HG03469 (cell line): ENCODE measurements around the gene ARHGEF19.
"Not testable (repeated sequence)": the region's sequence is repeated elsewhere in the genome, so short reads cannot be mapped to it uniquely, and the experiment has no call there.

Experiments used
- ATAC-seq: cut with Tn5 transposase; IDR thresholded peaks from one replicate; pipeline ENCODE4 v1.9.1; 2021; ENCODE audit warnings: mild to moderate bottlenecking, moderate library complexity, moderate number of reproducible peaks; ENCODE audit not compliant: unreplicated experiment

Gene ARHGEF19

DNA sequence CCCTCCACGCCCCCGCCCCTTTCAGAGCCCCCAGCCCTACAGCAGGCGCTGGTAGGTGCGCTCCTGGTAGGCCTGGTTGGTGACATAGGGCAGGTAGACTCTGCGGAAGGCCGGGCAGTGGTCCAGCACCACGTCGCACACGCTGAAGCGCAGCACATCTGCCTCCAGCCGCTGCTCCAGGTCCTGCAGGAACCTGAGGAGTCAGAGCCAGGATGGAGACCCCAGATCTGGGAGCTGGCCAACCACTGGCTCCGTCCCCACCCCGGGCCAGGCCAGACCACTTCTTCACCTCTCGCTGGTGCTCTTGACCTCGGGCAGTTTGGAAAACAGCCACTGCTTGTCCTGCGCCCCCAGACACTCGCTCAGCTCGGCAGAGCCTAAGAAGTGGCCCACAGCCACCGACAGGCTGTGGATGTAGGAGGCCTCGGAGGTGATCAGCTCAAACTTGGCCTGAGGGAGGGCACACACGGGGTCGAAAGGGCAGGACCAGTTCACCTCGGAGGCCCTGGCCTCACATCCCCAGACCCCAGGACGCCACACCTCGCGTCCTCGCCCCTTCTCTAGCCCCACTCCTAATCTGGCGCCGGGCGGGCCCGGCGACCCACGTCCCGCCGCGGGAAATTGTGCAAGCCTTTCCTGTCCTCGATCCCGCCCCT, 6.4 kb downstream of the ARHGEF19 start:
- ATAC-seq: no peak

DNA sequence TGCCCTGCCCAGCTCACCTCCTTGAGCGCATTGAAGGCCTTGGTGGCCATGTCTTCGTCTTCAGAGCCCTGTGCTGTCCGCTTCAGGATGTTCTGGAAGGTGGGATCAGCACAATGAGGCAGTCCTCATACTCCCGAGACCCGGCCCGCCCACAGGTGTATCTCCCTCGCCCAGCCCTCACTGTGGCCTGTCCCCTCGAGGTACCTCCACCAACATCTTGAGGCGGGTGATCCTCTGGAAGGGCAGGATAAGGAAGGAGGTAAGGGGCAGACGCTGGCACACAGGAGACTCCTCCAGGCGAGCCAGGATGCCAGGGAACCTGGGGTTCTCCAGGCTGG, 7.1 kb downstream of the ARHGEF19 start:
- ATAC-seq: no peak

DNA sequence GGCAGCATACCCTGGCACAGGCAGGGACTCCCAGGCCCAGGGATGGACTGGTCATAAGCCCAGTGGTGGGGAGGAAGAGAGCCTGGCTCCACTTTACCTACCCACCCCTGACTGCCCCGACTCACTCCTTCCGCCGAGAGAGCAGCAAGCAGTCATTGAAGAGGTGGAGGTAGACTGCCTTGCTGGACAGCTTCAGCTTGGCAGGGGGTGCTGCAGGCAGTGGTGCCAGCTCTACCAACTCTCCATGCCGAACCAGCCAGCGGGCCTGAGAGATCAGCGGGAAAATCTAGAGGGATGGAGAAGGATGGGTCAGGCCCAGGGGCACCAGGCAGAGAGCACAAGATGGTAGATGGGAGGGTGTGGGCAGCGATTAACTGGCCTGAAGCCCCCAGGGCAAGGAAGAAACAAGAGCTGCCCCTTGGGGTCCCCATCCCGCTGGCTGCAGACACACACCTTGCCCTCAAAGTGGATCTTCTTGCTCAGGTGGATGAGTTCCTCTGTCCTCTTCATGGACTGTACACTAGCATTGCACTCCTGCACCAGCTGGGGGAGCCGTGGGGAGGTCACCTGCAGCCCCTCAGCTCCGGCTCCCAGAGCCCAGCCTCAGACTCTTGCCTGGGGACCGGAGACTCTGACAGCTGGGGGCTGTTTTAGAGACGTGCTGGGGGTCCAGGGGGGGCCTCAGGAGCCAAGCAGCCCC, 7.7 kb downstream of the ARHGEF19 start:
- ATAC-seq: no peak

DNA sequence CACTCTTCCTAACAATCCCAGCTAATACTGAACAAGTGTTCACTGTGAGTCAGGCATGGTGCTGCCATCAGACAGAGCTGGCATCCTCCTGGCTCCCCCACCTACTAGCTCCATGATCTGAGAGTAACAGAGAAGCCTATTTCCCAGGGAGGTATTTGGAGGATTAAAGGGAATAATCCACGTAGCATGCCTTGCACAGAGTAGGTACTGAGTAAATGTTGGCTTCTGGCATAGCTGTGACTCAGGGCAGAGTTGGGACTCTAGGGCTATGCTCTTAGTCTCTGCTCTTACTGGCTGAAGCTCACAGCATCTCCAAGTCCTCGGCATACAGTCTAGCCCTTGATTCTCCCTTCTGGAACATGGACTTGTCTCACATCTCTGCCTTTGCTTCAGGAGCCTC, 8.2 kb downstream of the ARHGEF19 start:
- no peak for ATAC-seq

DNA sequence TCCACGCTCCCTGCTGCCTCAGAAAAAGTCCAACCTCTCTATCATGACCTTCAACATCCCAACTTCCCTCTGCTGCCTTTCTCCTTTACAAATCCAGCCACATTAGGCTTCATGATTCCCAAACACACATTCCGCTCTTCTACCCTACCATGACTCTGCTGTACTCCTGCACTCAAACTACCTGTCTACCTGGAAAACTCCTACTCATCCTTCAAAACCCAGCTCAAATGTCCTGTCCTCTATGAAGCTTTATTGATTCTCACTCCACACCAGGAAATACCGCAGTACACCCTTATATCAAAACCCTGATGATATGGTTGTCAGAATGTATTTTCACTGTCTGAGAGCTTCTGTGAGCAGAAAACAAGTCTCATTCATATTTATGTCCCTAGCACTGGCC, 8.9 kb downstream of the ARHGEF19 start:
- ATAC-seq: no peak

DNA sequence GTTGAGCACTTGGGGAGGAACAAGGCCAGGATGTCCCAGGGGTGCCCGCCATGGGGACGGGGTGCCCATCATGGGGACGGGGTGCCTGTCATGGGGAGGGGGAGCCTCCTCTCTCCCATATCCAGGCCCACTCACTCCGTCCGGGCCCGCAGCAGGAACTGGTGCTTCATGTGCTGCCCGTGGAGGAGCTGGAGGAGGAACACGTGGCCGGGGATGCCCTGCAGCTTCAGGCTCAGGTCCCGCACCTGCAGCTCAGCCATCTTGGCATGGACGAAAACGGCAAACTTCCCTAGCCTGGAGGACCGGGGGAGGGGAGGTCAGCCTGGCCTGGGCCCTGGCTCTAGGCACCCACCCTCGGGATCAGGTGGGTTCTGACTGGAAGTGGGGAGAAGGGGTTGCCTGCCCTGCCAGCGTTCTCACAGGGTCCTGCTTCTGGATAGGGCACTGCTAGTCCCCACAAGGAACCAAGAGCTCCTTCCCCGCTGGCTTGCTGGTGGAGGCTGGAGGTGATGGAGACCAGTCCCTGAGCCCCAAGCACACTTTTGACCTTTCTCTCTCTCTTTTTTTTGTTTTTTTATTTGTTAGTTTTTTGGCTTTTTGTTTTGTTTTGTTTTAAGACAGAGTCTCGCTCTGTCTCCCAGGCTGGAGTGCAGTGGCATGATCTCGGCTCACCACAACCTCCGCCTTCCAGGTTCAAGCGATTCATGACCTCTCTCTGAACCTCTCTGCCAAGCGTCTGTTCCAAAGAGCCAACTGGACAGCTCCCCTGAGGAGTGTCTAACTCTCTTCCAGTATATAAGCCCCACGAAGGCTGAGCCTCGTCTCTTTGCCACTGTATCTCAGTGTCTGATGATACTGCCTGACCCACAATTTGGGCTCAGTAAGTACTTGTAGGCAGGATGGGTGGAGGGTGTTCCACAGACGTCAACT, 9.9 kb downstream of the ARHGEF19 start:
- ATAC-seq: no peak

DNA sequence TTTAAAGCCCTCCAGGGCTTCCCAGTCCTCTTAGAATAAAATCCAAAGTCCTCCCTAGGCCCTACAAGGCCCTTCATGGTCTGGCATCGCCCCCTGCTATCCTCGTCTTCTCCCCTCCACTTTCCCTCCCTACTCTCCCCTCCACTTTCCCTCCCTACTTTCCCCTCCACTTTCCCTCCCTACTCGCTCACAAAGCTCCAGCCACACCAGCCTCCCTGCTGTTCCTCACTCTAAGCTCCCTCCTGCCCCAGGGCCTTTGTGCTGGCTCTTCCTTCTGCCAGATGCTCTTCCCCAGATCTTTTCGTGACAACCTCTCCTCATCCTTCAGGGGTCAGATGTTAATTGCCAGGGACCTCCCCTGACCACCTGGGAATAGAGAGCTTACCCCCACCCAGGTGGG, 12.8 kb downstream of the ARHGEF19 start:
- ATAC-seq: no peak

DNA sequence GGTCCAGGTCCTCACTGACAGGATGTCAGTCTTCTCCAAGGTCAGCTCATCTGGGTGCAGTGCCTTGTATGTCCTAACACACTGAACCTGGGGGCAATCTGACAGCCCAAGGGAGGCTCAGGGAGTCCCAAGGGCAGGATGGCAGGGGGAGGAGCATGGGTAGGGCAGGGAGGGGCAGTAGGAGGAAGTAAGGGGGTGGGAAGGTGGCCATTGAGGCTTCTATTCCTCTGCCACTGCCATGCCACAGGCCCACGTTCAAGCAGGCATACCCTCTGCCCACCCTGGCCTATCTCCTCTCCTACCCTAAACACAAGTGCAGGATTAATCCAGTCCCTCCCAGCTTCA, 13.3 kb downstream of the ARHGEF19 start:
- no peak for ATAC-seq

DNA sequence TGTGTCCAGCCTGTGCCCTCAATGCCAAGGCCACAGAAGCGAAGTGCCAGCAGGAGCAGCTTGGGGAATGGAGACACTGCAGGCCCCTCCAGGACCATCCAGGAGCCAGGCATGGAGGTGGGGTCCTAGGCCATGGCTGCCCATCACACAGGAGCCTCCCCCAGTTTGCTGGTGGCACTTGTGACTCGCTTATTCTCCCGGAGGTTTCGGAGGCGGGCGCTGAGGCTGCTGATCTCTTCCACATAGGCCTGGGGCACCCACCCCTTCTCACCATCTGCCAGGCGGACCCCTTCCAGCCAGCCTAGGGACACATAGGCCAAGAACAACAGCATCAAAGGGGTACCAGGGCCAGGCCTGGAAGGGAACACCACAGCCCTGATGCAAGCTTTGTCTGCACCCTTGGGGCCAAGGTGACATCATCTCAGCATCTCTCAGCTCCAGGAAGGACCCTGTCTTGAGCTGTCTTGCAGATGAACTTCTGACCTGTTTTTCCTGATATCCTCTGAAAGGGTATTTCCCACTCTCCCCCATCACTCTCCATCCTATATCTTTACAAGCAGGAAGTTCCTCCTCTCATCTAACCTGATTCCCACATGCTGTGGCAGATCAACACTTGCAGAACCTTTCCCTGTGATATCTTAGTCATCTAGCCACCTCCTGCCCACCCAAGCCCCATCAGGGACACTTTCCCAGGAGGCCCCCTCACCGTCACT, 13.9 kb downstream of the ARHGEF19 start:
- ATAC-seq: no peak

DNA sequence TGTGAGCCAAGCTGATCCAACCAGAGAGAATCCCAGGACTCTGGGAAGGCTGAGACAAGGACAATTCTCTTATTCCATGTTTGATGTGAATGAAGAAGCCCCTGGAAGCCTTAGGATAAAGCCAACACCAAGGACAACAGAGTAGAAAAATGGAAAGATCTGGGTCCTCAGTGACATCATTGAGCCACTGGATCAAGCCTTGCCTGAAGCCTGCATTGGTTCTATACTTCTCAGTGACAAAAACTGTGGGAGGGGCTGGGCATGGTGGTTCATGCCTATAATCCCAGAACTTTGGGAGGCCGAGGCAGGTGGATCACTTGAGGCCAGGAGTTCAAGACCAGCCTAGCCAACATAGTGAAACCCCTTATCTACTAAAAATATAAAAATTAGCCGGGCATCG, 15.6 kb downstream of the ARHGEF19 start:
- no peak for ATAC-seq

DNA sequence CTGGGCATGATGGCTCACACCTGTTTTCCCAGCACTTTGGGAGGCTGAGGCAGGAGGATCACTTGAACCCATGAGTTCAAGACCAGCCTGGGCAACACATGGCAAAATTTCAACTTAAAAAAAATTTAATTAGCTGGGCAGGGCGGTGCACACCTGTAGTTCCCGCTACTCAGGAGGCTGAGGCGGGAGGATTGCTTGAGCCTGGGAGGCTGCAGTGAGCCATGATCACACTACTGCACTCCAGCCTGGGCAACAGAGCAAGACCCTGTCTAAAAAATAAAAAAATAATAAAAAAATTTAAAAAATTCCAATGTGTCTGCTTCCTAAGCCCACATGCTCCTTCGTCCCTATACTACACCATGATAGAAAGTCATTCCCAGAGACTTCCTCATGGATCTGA, 16.3 kb downstream of the ARHGEF19 start:
- not testable (repeated sequence) for ATAC-seq

DNA sequence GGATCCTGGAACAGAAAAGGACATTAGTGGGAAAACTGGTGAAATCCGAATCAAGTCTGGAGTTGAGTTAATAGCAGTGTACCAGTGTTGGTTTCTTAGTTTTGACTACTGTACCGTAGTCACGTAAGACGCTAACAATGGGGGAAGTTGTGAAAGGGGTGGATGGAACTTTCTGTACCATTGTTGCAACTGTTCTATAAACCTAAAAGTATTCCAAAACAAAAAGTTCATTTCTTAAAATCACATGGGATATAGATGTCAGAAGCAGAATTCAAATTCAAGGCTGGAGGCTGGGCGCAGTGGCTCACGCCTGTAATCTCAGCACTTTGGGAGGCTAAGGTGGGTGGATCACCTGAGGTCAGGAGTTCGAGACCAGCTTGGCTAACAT, 16.9 kb downstream of the ARHGEF19 start:
- no peak for ATAC-seq

DNA sequence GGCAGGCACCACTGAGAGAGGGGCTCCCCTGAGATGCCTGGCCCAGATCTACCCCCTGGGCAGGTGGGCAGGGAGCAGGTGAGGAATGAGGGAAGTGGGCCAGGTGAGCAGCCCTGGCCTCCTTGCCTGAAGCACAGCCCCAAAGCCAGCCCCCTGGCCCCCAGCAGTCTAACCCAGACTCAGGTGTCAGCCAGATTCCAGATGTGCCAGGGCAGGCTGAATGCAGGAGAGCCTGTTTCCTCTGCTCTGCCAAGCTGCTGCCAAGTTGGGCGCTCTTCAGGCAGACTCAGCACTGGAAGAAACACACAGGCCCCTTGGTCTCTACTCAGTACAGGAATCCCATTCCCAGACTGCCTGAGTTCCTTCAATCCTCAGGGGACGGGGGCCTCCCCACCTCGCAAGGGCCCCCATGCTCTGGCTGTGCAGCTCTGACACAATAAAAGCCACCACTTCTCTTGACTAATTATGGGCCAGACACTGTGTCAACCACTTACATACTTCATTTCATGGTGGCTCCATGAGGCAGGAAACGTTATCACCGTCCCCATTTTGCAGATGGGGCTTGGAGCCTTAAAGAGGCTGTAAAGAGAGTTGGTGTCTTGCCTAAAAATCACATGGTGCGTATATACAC, 20.4 kb downstream of the ARHGEF19 start:
- no peak for ATAC-seq

DNA sequence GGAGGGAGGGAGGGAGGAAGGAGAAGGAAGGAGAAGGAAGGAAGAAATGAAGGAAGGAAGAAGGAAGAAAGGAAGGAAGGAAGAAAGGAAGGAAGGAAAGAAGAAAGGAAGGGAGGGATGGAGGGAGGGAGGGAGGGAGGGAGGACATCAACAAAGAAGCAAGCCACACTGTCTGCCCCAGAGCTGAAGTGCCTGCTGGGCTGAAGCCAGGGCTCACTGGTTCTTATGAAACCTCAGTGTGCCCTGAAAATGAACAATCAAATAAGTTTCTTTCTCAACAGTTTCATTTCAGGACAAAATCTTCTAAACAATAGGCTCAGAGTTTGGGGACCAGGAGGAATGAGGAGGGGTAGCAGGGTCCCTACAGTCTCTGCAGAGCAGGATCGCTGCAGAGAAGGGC, 21.1 kb downstream of the ARHGEF19 start:
- ATAC-seq: no peak

DNA sequence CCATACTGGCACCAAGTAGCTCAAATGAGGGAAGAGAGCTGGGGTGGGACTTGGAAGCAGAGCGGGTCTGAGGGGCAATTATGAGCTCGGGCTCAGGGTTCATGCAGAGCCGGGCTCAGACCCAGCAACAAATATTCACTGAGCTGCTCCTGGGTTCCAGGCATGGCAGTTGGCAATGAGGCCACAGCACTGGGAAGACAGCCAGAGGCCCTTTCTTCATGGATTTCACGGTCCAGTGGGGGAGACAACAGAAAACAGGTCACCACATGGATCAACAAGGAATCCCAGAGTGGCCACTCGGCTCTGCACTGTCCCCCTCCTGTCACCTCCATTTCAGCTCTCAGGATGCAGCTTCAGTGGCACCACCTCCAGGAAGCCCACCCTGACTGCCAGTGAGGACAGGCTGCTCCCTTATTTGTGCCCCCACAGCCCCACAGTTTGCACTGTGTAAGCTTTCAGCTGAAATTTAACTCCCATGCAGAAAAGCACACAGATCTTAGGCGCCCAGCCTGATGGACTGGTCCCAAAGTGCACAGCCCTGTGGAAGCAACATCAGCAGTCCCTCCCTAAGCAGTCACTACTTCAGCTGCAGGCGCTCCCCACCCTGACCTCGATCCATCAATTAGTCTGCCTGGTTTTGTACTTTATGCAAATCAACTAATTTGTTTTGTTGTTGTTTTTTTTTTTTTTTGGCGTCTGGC, 22.4 kb downstream of the ARHGEF19 start:
- no peak for ATAC-seq

DNA sequence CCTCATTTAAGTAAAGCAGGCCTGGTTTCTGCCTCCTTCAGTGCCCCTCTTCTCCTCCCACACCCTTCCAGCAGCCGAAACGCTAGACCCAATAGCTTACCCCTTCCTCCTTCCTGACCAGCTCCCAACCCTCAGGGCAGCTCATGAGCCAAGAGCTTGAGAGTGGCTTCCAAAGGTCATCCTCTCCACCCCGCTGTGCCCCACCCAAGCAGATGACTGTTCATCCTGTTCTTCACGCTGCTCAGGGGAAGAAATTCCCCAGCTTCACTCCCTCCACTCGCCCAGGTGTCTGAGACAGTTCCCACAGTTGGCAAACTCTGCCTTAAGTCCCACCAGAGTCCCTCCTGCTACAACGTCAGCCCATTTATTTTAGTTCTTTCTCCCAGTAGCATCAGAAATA, 23.4 kb downstream of the ARHGEF19 start:
- ATAC-seq: no peak

DNA sequence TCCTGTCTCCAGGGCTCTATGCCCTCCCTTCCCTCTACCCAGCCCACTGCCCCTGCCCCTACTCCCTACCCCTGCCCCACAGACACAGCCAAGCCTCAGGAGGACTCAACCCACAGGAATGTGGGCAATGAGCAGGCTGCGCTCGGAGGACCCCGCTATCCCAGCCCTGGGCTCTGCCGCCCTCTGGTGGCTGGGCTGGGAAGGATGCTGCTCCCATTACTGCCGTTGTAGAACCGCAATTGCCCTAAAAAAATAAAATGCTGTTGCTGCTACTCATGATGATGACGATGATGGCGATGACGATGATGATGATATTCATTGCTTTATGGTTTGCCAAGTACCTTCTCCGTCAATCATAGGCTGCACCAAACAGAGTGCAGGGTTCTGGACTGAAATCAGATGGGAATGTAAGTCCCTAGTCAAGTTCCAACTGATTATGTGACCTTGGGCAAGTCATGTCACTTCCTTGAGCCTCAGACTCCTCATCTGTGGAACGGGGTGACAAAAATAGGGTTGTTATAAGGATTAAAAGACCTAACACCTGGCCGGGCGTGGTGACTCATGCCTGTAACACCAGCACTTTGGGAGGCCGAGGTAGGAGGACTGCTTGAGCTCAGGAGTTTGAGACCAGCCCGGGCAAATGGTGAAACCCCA, 24.6 kb downstream of the ARHGEF19 start:
- no peak for ATAC-seq

DNA sequence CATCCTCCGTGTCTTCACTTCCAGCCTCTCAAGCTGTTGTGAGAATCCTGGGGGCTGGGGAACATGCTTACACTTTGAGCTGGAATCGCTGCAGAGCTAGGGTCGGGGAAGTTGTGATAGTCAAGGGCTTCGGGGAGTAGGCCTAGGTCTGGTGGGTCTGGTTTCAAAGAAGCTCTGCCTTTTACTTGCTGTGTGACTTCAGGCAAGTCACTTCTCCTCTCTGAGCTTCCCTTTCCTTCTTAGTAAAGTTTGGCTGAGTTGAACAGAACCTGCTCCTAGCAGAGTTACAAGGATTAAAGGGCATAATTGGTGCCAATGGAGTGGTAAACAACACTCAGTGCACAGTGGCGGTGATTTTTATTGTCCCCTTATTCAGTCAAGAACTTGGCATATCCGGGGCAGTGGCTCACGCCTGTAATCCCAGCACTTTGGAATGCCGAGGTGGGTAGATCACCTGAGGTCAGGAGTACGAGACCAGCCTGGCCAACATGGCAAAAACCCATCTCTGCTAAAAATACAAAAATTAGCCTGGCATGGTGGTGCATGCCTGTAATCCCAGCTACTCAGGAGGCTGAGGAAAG, 25.7 kb downstream of the ARHGEF19 start:
- no peak for ATAC-seq

DNA sequence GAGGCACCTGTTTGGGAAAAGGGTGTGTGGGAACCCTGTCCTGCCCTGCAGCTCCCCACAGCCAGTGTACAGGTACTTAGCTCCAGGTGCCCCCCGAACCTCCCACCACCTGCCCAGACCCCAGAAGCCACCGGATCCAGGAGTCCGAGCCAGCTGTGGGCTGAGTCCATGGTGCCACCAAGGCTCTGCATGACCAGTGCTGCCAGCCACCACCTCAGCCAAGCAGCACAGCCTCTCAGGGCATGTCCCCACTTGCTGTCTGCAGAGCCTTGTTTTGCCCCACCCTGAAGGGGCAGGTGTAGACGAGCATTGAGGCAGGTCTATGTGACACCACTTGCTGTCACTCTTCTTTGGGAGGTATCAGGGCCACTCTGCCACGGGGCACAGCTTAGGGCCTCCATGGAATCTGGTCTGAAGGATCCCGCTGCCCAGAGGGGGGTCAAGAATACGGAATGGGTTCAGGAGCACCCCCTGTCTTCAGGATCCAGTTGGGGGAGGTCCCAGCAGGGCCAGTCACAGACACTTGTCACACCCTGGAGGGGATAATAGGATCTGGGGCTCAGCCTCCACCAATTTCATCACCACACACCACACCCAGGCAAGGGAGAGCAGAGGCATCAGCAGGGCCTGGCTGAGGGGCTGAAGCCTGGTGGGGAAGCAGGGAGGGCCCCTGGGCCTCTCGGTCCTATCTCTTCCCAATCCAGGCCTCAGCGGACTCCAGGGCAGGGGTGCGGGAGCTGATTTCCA, 27.7 kb downstream of the ARHGEF19 start:
- no peak for ATAC-seq
